GM18519 (cell line): Measurements from ENCODE around the gene RNASE11.
A peak's percentile ranks its signal among the peaks of the same experiment; 100 is the strongest.
"Not testable (repeated sequence)": the region's sequence is repeated elsewhere in the genome, so short reads cannot be mapped to it uniquely, and the experiment has no call there.

Experiments used
- ATAC-seq: cut with Tn5 transposase; IDR thresholded peaks from one replicate; pipeline ENCODE4 v1.9.1; 2021; ENCODE audit warnings: mild to moderate bottlenecking, moderate library complexity; ENCODE audit not compliant: unreplicated experiment, low FRiP score

The RNASE11 gene

GRCh38 chr14:20614038-20614840 lies 26.4 kb upstream of the RNASE11 start:
- ATAC-seq: no peak

- ATAC-seq: peak; percentile 44
These were observed 25.6 kb upstream of the RNASE11 start for GRCh38 chr14:20613094-20614037.

GRCh38 chr14:20612403-20612802 lies 24.6 kb upstream of the RNASE11 start:
- ATAC-seq: no peak

GRCh38 chr14:20611277-20611676 lies 23.5 kb upstream of the RNASE11 start:
- ATAC-seq: no peak

GRCh38 chr14:20610002-20610765 lies 22.4 kb upstream of the RNASE11 start:
- no peak for ATAC-seq

- ATAC-seq: no peak
These were observed 21.6 kb upstream of the RNASE11 start for GRCh38 chr14:20609215-20610001.

GRCh38 chr14:20608383-20609110 lies 20.7 kb upstream of the RNASE11 start:
- no peak for ATAC-seq

GRCh38 chr14:20607617-20608016 lies 19.8 kb upstream of the RNASE11 start:
- no peak for ATAC-seq

- ATAC-seq: no peak
These were observed 19.1 kb upstream of the RNASE11 start for GRCh38 chr14:20606902-20607242.

- no peak for ATAC-seq
These were observed 18.5 kb upstream of the RNASE11 start for GRCh38 chr14:20606190-20606901.

GRCh38 chr14:20603813-20604690 lies 16.3 kb upstream of the RNASE11 start:
- no peak for ATAC-seq

GRCh38 chr14:20602583-20602982 lies 14.8 kb upstream of the RNASE11 start:
- ATAC-seq: no peak

- no peak for ATAC-seq
These were observed 13.7 kb upstream of the RNASE11 start for GRCh38 chr14:20601522-20601921.

GRCh38 chr14:20597108-20597507 lies 9.3 kb upstream of the RNASE11 start:
- ATAC-seq: no peak

GRCh38 chr14:20595726-20596125 lies 7.9 kb upstream of the RNASE11 start:
- ATAC-seq: not testable (repeated sequence)

GRCh38 chr14:20592574-20592973 lies 4.8 kb upstream of the RNASE11 start:
- ATAC-seq: no peak

GRCh38 chr14:20591235-20591634 lies 3.4 kb upstream of the RNASE11 start, which contains the start of gene RNASE12:
Gene RNASE12, minus strand, starts transcription at chr14:20591376. Its CDS starts 653 bp downstream, at chr14:20590723.
- ATAC-seq: no peak

- no peak for ATAC-seq
These were observed 3.9 kb downstream of the RNASE11 start for GRCh38 chr14:20583908-20584307.
